Measurements from ENCODE around the gene ADNP2.

DNA sequence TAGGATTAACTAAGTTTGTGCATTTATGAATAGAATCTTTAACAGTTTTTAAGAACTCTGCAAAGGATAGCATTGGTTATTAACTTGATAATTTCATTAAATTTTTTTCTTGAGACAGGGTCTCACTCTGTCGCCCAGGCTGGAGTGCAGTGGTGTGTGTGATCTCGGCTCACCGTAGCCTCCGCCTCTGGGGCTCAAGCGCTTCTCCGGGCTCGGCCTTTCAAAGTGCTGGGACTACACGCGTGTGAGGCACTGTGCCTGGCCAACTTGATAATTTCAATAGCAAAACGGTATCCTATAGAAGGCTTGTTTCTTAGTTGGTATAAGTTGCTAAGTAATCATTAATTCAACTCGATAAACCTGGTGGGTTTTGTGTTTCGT, 38.0 kb downstream of the ADNP2 start:
- TF ChIP-seq, protein P1, sequence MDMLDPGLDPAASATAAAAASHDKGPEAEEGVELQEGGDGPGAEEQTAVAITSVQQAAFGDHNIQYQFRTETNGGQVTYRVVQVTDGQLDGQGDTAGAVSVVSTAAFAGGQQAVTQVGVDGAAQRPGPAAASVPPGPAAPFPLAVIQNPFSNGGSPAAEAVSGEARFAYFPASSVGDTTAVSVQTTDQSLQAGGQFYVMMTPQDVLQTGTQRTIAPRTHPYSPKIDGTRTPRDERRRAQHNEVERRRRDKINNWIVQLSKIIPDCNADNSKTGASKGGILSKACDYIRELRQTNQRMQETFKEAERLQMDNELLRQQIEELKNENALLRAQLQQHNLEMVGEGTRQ (IDR thresholded peaks at IDR 0.05; ENCODE audit: low read depth, low read length) = no peak
- TF ChIP-seq, protein P2, sequence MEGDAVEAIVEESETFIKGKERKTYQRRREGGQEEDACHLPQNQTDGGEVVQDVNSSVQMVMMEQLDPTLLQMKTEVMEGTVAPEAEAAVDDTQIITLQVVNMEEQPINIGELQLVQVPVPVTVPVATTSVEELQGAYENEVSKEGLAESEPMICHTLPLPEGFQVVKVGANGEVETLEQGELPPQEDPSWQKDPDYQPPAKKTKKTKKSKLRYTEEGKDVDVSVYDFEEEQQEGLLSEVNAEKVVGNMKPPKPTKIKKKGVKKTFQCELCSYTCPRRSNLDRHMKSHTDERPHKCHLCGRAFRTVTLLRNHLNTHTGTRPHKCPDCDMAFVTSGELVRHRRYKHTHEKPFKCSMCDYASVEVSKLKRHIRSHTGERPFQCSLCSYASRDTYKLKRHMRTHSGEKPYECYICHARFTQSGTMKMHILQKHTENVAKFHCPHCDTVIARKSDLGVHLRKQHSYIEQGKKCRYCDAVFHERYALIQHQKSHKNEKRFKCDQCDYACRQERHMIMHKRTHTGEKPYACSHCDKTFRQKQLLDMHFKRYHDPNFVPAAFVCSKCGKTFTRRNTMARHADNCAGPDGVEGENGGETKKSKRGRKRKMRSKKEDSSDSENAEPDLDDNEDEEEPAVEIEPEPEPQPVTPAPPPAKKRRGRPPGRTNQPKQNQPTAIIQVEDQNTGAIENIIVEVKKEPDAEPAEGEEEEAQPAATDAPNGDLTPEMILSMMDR (conservative IDR thresholded peaks at IDR 0.05; ENCODE audit: low read depth, low read length) = no peak
- TF ChIP-seq MXI1 (IDR thresholded peaks at IDR 0.05; ENCODE audit: borderline replicate concordance, low read depth, low read length) = no peak
- no peak for TF ChIP-seq POLR2A (IDR thresholded peaks at IDR 0.05; ENCODE audit: low read depth, low read length)
- TF ChIP-seq CHD1 (IDR thresholded peaks at IDR 0.05; ENCODE audit: low read depth, low read length) = no peak
- no peak for TF ChIP-seq NFE2L2 (IDR thresholded peaks at IDR 0.05; ENCODE audit: low read depth, low read length)
- no peak for TF ChIP-seq BHLHE40 (IDR thresholded peaks at IDR 0.05; ENCODE audit: low read depth, low read length)
- TF ChIP-seq RAD21 (IDR thresholded peaks at IDR 0.05; ENCODE audit: low read length) = no peak
- TF ChIP-seq RFX5 (IDR thresholded peaks at IDR 0.05; ENCODE audit: low read depth, low read length) = no peak
- TF ChIP-seq CEBPB (IDR thresholded peaks at IDR 0.05; ENCODE audit: low read depth, low read length) = no peak
- no peak for TF ChIP-seq MAZ (IDR thresholded peaks at IDR 0.05; ENCODE audit: borderline replicate concordance, low read depth, low read length)
- TF ChIP-seq RCOR1 (IDR thresholded peaks at IDR 0.05; ENCODE audit: insufficient replicate concordance, low read length) = no peak
- no peak for TF ChIP-seq SMC3 (IDR thresholded peaks at IDR 0.05; ENCODE audit: low read depth, low read length)
- TF ChIP-seq FOS (IDR thresholded peaks at IDR 0.05; ENCODE audit: low read depth, low read length) = no peak

Measured in IMR-90 (cell line).